ENCODE measurements around the gene CEP152.

DNA sequence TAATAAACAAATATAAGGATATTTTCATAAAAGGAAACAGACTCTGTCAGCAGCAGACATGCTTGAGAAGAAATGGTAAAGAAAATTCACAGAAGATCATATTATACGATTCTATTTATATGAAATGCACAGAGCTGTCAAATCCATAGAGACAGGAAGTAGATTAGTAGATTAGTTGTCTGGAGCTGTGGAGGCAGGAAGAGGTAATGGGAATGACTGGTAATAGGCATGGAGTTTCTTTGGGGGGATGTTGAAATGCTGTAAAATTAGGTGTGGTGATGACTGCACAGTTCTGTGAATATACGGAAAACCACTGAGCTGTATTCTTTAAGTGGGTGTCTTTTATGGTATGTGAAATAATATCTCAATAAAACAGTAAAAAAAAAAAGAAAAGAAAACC is 35.3 kb downstream of the CEP152 start:
- TF ChIP-seq, protein P1, sequence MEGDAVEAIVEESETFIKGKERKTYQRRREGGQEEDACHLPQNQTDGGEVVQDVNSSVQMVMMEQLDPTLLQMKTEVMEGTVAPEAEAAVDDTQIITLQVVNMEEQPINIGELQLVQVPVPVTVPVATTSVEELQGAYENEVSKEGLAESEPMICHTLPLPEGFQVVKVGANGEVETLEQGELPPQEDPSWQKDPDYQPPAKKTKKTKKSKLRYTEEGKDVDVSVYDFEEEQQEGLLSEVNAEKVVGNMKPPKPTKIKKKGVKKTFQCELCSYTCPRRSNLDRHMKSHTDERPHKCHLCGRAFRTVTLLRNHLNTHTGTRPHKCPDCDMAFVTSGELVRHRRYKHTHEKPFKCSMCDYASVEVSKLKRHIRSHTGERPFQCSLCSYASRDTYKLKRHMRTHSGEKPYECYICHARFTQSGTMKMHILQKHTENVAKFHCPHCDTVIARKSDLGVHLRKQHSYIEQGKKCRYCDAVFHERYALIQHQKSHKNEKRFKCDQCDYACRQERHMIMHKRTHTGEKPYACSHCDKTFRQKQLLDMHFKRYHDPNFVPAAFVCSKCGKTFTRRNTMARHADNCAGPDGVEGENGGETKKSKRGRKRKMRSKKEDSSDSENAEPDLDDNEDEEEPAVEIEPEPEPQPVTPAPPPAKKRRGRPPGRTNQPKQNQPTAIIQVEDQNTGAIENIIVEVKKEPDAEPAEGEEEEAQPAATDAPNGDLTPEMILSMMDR (tag by site-specific recombination; IDR thresholded peaks at IDR 0.05): no peak
- TF ChIP-seq ZNF274 (IDR thresholded peaks at IDR 0.05; ENCODE audit: low read length) (no peak), ZNF274 (tag by site-specific recombination; IDR thresholded peaks at IDR 0.05; ENCODE audit: borderline replicate concordance) (no peak), ZNF174 (tag by site-specific recombination; IDR thresholded peaks at IDR 0.05) (no peak), ZNF292 (tag by site-specific recombination; IDR thresholded peaks at IDR 0.05; ENCODE audit: borderline replicate concordance, low read depth) (no peak), ZNF394 (tag by site-specific recombination; IDR thresholded peaks at IDR 0.05; ENCODE audit: borderline replicate concordance) (no peak), ZNF76 (tag by site-specific recombination; IDR thresholded peaks at IDR 0.05; ENCODE audit: borderline replicate concordance, low read depth) (no peak)
- TF ChIP-seq, protein P2, sequence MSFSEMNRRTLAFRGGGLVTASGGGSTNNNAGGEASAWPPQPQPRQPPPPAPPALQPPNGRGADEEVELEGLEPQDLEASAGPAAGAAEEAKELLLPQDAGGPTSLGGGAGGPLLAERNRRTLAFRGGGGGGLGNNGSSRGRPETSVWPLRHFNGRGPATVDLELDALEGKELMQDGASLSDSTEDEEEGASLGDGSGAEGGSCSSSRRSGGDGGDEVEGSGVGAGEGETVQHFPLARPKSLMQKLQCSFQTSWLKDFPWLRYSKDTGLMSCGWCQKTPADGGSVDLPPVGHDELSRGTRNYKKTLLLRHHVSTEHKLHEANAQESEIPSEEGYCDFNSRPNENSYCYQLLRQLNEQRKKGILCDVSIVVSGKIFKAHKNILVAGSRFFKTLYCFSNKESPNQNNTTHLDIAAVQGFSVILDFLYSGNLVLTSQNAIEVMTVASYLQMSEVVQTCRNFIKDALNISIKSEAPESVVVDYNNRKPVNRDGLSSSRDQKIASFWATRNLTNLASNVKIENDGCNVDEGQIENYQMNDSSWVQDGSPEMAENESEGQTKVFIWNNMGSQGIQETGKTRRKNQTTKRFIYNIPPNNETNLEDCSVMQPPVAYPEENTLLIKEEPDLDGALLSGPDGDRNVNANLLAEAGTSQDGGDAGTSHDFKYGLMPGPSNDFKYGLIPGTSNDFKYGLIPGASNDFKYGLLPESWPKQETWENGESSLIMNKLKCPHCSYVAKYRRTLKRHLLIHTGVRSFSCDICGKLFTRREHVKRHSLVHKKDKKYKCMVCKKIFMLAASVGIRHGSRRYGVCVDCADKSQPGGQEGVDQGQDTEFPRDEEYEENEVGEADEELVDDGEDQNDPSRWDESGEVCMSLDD (tag by site-specific recombination; IDR thresholded peaks at IDR 0.05): no peak

Measured in HEK293 (cell line).